Breast epithelium (tissue), 3 donors: ENCODE data around the gene ALKBH5.

Experiments
- CTCF ChIP-seq, 3 donors: fragments of 450-650 bp; IDR thresholded peaks; one replicate each; pipeline ENCODE4 v1.5.1; 2016 to 2017; ENCODE audit warnings: antibody characterized with exemption in 3 of 3, mild to moderate bottlenecking in 3 of 3, moderate library complexity in 3 of 3
- POLR2A ChIP-seq: fragments of 450-650 bp; IDR thresholded peaks from one replicate; pipeline ENCODE4 v1.6.1; 2016; ENCODE audit warnings: antibody characterized with exemption, mild to moderate bottlenecking, moderate library complexity

DNA sequence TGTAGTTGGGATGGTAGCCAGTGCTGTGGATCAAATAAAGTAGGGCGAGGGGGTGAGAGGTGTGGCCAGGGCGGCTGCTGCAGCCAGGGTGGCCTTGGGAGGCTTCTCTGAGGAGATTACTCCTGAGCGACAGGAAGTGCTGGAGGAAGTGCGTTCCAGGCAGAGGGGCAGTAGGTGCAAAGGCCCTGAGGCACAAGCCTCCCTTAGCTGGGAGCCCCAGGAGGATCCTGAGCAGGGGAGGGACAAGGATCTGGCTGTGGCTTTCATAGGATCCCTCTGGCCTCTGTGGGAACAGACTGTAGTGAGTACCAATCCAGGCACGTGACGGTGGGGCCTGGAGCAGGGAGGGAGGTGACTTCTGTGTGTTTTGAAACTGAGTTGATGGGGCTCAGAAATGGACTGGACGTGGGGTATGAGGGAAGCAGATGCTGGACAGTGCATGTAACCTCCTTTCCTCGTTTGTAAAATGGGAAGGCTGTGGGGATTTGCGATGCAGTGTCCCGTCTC lies 44.6 kb downstream of the ALKBH5 start:
- TF ChIP-seq CTCF (IDR thresholded peaks at IDR 0.05) = no peak
- TF ChIP-seq POLR2A = no peak
